ENCODE measurements around the gene SLC26A6. TPM values are rescaled to one million over a fixed set of nuclear protein-coding genes. Genes with fewer than 3 reads are reported as not detected.

The SLC26A6 gene
- total and polyA plus RNA-seq, 11 donors = 6.7 to 14.6 (median 9.9) TPM

DNA sequence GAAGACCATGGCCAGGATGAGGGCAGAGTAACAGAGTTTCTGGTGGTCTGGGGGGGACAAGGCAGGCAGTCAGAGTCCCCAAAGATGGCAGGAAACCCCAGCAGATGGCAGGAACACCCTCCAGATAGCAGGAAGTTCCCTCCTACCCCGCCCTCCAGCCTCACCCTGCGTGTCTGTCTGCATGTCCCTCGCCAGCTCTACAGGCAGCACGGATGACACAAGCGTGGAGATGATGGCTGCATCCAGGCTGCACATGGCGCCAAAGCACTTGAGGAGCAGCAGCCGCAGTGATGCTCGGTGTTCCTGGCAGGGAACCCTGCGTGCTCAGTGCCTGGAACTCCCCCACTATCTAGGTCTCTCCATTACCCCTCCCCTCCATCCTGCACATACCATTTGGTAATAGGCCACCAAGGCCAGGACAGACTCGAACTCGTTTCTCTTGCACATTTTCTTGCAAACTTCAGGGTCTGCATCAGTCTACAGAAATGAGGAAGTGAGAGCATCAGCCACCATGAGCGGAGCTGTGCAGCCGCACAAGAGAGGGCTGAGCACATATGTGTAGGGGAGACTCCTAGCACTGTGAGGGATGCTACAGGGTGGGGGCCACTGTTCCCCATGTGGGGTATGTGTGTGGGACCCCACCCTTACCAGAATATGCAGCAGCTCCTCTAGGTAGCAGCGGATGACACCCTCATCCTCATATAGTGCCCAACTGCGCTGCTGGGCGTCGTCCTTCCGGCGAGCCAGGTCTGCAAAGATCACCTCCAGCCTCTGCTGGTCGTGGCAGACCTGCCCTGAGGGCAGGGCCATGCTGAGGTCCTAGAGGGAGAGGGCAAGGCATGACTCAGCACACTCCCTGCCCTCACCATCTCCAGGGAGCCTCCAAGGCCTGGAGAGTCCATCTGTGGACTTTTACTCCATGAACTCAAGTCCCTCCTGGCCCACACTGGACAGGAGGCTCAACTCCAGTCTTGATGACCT, 44.4 kb upstream of the SLC26A6 start:
- WGBS, 4 donors = 85 to 93% (median 91%) methylated on average over 14 to 20 of the region's 20 CpGs
- TF ChIP-seq, protein P1, sequence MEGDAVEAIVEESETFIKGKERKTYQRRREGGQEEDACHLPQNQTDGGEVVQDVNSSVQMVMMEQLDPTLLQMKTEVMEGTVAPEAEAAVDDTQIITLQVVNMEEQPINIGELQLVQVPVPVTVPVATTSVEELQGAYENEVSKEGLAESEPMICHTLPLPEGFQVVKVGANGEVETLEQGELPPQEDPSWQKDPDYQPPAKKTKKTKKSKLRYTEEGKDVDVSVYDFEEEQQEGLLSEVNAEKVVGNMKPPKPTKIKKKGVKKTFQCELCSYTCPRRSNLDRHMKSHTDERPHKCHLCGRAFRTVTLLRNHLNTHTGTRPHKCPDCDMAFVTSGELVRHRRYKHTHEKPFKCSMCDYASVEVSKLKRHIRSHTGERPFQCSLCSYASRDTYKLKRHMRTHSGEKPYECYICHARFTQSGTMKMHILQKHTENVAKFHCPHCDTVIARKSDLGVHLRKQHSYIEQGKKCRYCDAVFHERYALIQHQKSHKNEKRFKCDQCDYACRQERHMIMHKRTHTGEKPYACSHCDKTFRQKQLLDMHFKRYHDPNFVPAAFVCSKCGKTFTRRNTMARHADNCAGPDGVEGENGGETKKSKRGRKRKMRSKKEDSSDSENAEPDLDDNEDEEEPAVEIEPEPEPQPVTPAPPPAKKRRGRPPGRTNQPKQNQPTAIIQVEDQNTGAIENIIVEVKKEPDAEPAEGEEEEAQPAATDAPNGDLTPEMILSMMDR (IDR thresholded peaks at IDR 0.05) = no peak
- no peak for TF ChIP-seq POLR2A (IDR thresholded peaks at IDR 0.05)
- ATAC-seq (no peak), DNase-seq (no peak)
- intact Hi-C loops (cut with DNase I) = loop anchor here in 2 of 10 donors (5.0 to 10.0 kb wide), 2 partner anchors 122 to 205 kb away; partner anchors contain the start of gene PFKFB4 (in 1 of the 2)
- Histone ChIP-seq H3K9me3 (no peaks in the 10 kb centered on the region), H3K4me1 (peaks cover 0 to 20% (median 17%) of the 10 kb centered on the region in 12 donors), H3K27me3 (no peaks in the 10 kb centered on the region), H3K27ac (no peak overlapping the region), H3K4me3 (no peak overlapping the region), H3K36me3 (peaks cover 0 to 78% (median 72%) of the 10 kb centered on the region in 9 donors)

DNA sequence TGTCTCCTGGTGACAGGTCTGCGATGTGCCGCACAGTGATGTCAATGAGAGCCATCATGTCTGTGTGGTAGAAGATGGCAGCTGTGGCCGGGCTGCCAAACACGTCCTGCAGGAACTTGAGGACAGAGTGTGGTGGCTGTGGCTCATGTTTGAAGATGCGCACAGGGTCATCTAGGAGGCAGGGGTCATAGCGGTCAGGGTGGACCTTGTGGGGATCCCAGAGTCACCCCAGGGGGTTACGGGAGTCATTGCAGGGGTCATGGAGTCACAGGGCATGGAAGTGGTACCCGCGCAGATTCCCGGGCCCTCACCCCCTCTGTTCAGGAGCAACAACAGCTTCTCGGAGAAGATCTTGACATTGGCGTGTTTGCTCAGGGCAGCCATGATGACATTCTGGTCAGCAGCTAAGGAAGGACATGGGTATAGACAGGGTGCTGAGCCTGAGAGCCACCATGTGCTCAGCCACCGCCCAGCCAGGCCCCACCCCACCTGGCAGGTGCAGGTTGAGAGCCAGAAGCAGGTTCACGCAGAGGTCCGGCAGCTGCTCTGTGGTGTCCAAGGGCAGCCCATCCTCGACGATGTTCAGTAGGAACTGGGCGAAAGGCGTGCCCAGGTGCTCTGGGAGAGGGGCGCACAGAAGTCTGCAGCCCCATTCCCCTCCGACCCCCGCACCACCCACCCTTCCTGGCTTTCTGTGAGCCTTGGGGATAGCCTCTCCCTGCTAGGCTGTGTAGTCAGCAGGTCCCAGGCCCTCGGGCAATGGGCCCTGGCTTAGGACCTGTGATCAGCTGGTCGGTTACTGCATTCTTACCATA, 43.5 kb upstream of the SLC26A6 start:
- Histone ChIP-seq H3K27ac (no peak overlapping the region), H3K4me3 (no peak overlapping the region), H3K9me3 (no peaks in the 10 kb centered on the region), H3K27me3 (no peaks in the 10 kb centered on the region), H3K4me1 (peaks cover 0 to 11% (median 9%) of the 10 kb centered on the region in 12 donors), H3K36me3 (peaks cover 0 to 88% (median 78%) of the 10 kb centered on the region in 9 donors)
- TF ChIP-seq POLR2A (IDR thresholded peaks at IDR 0.05) = no peak
- TF ChIP-seq, protein P1 (IDR thresholded peaks at IDR 0.05) = no peak
- intact Hi-C loops (cut with DNase I) = no loop called here
- WGBS, 4 donors = 93 to 95% (median 95%) methylated on average over 18 to 24 of the region's 24 CpGs
- no peak for ATAC-seq
- DNase-seq = no peak

DNA sequence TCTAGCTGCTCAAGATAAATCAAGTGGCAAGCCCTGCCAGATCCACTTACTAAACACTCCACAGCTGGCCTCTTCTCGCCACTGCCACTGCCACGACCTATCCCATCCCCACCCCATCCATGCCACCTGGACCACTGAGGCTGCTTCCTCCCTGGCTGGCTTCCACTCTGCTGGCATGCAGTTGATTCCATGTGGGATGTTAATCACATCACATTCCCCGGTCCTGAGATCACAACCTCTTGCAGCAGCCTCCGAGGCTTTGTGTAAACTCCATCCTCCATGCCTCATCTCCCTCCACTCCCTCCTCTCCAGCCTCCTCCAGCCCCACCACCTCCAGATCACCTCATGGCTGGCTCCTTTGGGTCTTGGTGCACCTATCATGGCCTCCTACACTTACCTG, 42.8 kb upstream of the SLC26A6 start:
- Histone ChIP-seq H3K27ac (no peak overlapping the region), H3K27me3 (no peaks in the 10 kb centered on the region), H3K36me3 (peaks cover 0 to 89% (median 80%) of the 10 kb centered on the region in 9 donors), H3K9me3 (no peaks in the 10 kb centered on the region), H3K4me1 (peaks cover 0 to 3% (median 2%) of the 10 kb centered on the region in 12 donors), H3K4me3 (no peak overlapping the region)
- TF ChIP-seq POLR2A (IDR thresholded peaks at IDR 0.05) = no peak
- TF ChIP-seq, protein P1 (IDR thresholded peaks at IDR 0.05) = no peak
- intact Hi-C loops (cut with DNase I) = no loop called here
- DNase-seq = no peak
- ATAC-seq = no peak
- 59 to 64% (median 63%) methylated on average over 4 of the region's 4 CpGs for WGBS, 4 donors
